GM18511 (cell line): Measurements from ENCODE around the gene GABARAPL2.
A peak's percentile ranks its signal among the peaks of the same experiment; 100 is the strongest.
"Not testable (repeated sequence)": the region's sequence is repeated elsewhere in the genome, so short reads cannot be mapped to it uniquely, and the experiment has no call there.

Experiments used
- ATAC-seq: cut with Tn5 transposase; IDR thresholded peaks from one replicate; pipeline ENCODE4 v1.9.1; 2021; ENCODE audit warnings: mild to moderate bottlenecking, moderate library complexity; ENCODE audit not compliant: unreplicated experiment

The GABARAPL2 gene

DNA sequence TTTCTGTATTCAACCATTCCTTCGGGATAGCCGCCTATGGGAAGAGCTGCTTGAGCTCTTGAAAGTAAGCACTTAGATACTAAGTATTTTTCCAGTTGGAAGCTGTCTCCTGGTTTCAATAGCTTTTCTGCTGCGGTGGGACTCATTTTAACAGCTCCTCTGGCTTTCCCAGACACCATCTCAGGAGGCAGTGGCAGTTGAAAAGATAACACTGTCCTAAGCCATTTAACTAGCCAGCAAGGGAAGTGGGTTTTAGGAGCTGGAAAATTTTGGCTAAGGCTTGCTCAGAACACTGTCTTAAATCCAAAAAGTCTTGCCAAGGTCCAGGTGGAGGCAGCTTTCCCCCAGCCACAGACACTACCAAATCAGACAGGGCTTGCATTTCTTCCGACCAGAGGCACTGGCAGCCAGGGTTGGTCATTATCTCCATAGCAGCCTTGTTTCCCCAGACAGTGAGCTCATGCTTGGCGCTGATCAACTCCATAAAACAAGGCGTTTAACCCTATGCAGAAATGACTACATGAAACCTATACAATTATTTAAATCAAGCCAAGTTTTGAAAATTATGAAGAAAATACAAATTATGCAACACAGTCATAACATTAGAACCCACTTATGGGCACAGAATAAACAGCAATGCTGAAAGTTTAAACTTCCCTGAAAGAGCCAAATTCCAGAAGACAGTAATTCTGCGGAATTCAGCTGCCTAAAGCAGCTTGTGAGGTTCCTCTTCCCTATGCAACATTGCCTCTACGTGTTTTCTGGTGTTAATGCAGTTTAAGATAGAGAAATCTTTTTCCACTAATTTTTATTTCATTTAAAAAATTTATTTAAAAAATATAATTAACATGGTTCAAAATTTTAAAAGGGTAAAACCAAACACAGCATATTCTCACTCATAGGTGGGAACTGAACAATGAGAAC, 25.0 kb downstream of the GABARAPL2 start:
- no peak for ATAC-seq

DNA sequence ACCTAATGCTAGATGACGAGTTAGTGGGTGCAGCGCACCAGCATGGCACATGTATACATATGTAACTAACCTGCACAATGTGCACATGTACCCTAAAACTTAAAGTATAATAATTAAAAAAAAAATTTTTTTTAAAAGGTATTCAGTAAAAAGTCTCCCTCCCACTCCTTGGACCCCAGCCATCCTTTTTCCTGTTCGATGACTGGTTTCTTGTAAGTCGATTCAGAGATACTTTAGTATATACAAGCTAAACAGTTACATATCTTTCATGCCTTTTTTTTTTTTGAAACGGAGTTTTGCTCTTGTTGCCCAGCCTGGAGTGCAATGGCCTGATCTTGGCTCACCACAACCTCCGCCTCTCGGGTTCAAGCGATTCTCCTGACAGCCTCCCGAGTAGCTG, 25.7 kb downstream of the GABARAPL2 start:
- ATAC-seq: not testable (repeated sequence)

DNA sequence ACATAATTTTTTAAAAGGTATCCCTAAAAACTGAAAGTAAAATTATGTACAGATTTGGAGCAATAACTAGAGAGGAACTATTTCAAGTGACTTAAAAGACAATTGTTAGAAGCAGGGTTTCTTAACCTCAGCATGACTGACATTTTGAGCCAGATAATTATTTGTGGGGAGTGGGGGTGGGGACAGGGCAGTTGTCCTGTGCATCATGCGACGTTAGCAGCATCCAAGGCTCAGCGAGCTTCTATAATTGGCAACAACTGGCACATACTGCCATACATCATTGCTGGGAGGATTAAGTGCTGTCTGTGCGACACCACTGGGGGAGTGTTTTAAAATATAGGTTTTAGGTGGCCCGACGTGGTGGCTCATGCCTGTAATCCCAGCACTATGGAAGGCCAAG, 27.1 kb downstream of the GABARAPL2 start:
- ATAC-seq: no peak

DNA sequence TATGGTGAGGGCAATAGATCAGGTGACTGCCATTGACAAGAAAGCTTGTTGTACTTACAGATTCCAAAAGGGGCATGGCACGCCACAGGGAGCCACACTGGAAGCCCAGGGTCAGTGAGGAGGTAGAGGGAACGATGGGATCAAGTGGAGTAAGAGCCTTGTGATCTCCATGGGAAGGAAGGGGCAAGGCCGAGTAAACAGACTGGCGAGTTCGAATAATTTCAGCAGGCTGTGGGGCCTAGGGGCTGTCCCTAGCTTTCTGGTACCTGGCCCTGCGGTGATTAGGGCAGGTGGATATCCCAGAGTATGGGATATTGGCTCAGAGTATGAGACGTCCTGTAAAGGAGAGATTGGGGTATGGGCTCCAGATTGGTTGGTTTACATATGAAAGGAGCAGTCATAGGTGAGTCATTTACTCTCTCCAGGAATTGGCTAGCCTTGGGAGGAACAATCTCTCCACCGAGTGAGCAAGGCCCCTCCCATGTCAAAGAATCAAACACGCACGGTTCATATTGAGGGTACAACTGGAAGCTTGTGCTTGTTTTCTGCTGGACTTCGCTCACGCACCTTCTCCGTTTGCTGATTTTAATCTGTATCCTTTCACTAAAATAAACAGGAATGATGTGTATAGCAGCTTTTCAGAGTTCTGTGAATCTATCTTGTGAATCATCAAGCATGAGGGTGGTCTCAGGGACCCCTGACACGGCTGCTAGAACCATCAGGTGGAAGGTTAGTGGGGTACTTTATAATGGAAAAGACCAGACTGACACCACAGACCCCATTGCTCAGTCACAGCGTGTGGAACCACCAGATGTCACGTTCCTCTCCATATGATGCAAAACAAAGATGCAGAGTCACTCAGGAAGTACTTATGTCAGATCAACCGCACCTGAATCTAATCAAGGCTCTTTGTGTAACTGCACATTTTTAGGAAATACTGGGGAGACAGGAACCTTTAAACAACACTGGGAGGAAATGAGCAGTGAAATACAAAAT, 27.9 kb downstream of the GABARAPL2 start:
- ATAC-seq: no peak

DNA sequence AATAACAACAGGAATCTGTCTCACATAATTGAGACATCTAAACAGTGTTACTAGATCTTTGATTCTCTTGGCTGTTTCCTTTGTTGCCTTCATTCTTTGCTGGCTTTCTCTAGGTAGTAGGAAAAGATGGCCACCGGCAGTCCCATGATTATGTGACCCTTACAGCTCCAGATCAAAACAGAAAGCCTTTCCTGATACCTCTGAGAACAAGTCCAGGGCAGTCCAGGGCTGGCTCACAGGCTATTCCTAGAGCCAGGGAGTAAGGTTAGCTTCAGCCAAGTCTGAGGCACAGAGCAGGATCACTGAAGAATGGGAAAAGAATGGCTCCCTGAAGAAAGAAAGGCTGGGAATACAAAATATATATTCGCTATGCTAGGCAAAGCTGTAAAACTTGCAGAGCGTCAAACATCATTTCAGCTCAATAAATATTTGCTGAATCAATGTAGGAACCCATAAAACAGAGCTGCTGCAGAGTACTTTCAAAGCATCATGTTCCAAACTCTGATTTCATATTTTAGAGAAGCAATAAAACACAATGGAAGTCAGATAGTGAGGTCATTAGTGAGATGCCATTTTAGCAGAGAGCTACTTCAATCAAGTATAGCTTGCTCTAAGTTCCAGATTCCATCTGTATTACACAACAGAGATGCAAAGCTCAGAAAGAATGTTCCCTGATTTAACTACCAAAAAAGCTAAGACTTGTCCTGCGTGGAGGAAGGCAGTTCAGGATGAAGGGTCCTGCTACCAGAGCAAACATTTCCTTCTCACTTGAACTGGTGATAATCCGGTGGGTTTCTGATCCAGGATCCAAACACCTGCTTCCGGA, 33.5 kb downstream of the GABARAPL2 start:
- no peak for ATAC-seq

DNA sequence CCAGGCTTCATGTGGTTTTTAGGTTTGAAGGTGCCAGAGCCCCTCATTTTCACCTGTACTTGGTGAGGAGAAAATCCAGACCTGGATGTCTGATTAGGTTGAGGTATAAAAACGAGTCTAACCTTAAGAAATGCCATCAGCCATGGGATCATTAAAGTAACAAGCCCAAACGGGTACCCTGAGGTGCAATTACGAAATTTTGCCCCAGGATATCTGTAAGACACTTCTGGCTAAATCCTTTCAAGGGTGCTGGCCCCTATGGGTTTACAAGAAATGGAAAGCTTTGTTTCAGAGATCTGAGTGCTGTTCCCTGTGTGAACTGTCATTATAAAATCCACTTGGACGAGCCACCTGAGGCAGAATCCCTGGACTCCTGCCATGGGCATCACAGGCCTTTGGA, 37.1 kb downstream of the GABARAPL2 start:
- no peak for ATAC-seq

DNA sequence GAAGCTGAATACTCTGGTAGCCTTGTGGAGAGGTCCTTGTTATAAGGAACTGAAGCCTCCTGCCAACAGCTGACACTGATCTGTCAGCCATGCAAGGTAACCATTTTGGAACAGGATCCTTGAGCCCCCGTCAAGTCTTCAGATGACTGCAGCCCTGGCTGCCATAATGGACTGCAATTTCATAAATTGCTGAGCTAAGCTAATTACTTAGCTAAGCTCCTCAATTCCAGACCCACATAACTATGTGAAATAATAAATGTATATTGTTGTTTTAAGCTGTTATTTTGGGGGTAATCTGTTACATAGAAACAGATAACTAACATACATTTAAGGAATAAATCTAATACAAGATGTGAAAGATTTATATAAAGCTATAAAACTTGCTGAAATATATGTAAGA, 40.3 kb downstream of the GABARAPL2 start:
- no peak for ATAC-seq

DNA sequence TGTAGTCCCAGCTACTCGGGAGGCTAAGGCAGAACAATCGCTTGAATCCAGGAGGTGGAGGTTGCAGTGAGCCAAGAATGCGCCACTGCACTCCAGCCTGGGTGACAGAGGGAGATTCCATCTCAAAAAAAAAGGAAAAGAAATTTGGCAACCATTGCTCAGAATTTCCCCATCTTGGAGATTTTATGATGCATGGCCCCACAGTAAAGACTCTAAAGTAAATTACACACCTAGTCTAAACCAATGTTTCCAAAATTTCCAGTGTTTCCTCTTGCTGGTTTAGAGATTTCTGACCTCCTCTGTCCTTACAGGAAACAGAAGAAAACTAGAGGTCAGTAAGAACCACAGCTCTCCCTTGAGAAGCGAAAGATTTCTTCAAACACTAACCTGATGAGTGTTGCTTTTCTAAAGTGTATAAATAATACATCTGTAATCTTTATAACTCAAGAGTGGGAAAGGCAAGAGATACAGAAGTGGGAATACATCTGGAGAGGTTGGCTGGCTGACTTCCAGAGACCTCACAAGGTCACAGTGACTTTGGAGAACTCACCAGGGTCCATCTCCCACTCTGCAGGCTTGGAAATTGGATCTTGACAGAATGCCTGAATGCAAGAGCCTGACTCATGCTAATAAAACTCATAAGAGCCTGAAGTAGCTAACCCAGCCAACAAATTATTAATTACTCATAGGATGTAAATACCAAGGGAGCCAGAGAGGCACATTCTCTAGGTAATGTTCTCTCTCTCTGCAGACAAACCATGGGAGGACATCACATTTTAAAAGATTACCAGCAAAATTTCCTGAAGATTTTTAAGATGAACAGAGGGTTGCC, 48.1 kb downstream of the GABARAPL2 start:
- no peak for ATAC-seq

DNA sequence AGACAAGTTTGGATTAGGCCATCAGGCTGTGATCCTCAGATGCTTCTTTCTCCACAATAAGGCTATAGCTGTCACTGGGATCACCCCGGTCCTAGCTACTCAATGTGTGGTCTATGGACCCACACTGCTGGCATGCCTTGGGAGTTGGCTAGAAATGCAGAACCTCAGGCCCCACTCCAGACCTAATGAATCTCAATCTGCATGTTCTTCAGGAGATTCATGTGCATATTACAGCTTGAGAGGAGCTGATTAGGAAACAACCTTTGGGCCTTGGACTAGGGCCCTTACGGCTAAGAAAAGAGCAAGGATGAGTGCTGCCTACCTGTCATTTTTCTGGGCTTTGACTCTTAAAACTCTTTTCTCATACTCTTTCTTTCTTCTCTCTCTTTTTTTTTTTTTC, 49.4 kb downstream of the GABARAPL2 start:
- no peak for ATAC-seq

DNA sequence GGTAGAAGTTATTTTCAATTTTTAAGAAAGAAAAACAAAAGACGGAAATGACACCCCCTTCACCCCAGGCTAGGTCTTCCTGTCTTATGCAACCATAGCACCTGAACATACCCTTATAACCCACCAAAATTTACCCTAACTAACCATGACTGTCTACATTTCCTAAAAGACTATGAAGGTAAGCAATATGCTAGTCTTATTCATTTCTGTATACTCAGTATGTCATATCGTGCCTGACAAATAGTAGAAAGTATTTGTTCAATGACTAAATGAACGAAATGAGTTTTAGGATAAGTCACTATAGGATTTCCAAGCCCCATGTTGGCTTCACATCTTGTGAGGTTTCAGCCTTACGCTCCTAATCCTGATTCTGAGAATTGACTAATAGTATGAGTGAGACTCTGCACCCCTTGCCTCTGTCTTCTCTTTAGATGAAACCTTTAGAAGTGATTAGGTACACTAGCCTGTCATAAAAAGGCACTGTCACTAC, 50.4 kb downstream of the GABARAPL2 start:
- no peak for ATAC-seq

DNA sequence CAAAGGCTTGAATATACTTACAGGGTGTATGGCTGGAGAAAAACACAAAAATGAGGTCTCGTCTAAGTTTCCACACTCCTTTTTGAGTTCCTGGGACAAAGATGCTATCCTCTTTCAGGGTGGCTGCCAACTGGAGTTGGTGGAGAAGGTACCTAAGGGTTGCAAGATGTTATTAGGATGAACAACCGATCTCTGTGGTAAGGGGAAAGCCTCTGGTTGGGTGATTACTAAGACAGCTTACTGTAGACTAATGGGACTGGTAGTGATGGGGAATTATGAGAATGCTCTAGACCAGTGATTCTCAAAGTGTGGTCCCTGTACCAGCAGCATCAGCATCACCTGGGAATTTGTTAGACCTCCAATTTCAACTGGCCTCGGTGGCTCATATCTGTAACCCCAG, 50.9 kb downstream of the GABARAPL2 start:
- no peak for ATAC-seq

DNA sequence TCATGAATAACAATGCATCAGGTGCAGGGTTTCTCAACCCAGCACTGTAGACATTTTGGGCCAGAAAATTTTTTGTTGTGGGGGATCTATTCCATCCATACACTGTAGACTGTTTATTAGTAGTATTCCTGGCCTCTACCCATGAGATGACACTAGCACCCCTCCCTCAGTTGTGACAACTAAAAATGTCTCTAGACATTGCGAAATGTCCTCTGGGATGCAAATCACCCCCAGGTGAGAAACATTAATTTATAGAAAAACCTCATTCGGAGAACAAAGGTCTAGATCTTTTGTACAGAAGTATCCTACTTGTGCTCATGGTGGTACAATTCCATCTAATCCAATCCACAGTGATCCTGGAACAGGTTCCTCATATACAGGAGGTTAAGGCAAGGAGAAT, 52.6 kb downstream of the GABARAPL2 start:
- no peak for ATAC-seq

DNA sequence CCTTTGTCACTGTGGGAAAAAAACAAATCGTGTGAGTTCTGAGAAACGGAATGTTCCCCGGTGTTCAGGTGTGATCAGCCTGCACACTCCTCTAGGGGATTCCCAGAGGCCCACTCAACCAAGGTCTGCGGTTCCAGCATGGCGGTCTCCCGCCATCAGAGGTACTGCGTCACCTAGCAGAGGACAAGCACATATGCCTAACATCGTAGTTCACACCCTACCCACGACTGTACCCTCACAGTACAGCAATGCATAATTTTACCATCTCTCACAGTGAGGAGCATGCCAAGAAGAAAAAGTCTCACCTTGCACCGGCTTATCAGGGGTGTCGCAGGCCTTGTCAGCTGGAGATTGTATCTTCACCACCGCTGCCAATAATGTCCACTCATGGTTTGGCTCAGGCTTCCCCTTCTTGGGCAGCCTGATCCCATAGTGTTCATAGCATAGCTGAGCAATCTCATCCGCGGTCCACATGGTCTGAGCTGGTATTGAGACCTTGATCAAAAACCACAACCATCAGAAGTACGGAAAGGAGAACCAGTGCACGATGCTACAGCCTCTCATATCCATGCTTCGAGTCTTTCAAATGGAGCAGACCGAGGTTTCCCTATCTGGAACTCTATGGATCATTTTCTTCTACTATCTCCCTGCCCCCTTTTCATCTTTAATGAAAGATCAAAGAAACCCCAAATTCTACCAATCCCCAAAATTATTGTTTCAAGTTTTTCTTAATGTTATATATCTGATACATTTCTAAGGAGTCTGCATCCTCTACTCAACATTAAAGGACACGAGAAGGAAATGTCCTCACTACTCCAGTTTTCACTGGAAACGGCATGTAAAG, 54.4 kb downstream of the GABARAPL2 start:
- no peak for ATAC-seq

DNA sequence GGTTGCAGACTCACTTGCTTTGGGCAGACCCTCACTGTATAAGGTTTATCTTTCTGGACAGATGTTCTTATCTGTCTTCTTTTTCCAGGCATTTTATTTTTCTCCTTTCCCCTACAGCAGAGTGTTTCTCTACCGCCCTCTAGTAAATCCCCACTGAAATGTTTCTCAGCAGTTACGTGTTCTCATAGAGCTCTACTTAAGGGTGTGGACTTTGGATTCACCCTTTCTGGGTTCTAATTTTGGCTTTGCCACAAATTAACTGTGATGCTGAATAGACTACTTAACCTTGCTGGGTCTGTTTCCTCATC, 54.9 kb downstream of the GABARAPL2 start:
- no peak for ATAC-seq

DNA sequence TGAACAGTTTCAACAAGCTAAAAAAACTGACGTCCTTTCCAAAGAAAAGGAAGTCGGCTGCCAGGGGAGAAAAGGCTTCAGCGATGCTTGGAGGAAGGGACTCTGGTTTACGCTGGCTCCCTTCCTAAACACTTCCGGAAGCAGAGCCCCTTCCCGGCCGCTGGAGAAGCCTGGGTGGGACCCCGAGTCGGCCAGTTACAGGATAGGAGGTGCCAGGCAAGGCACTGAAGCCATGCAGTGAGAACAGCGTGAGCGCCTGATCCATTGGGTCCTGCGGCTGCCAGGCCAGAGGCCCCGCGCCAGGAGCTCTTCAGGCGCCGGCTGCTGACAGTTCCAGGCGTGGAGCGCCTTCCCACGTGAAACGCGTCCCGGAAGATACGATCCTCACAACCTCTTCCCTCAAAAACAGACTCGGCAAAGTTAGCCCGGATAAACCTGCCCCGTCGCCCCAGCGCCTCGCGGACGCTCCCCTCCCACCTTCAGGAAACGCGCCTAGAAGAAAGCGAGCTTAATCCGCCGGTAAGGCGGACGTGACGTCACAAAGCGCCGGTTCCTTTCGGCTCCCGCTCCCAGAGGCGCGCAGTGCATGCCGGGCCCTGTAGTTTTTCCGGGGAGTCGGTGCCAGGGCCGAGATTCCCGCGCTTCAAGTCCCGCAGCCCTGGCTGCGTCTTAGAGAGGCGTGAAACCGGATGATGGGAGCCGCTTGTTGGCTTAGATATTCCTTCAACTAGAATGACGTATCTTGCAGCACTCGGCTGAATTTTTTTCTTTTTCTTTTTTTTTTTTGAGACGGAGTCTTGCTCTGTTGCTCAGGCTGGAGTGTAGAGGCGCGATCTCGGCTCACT, 56.8 kb downstream of the GABARAPL2 start, which contains the start of gene ADAT1:
ADAT1 (minus strand) TSS at position 521 of the 845 bp plus-strand sequence. CDS start 2,482 bp downstream, outside the sequence.
- peak; percentile 96 for ATAC-seq

DNA sequence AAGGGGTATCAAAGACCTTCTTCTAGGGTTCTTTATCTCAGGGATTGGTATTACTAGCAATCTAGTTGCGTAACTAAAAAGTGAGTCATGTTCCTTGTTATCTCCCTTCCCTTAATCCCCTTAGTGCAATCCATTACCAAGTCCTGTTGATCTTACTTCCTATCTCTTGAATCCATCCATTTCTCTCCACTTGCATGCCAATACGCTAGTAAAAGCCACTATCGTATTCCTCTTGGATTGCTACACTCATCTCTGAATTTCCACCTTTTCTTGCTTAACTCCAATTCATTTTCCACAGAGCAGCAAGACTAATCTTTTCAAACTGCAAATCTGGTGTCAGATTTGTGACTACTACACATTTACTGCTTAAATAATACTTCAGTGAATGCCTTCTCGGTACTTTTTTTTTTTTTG, 58.7 kb downstream of the GABARAPL2 start:
- ATAC-seq: no peak

DNA sequence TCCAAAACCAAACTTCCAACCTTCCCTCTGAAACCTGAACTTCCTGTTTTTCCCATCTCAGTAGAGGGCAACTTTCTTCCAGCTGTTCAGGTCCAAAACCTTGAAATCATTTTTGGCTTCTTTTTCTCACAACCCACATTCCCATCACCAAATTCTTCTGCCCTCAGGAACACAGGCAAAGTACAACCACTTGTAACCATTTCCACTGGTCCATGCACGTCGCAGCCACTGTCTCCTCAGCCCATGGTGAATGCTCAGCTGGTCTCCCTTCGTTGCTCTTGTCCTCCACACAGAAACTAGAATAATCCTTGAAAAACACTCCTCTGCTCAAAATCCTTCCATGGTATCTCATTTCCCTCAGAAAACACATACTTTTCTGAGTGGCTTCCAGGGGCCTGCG, 60.6 kb downstream of the GABARAPL2 start:
- no peak for ATAC-seq
